GM19035 (cell line): ENCODE data around the gene SUSD1.

Source experiments
- ATAC-seq: cut with Tn5 transposase; IDR thresholded peaks from one replicate; pipeline ENCODE4 v1.9.1; 2021; ENCODE audit not compliant: unreplicated experiment

SUSD1 gene

GRCh38 chr9:112044881-112045280 lies 130.2 kb downstream of the SUSD1 start:
- no peak for ATAC-seq

- ATAC-seq = no peak
Measured at GRCh38 chr9:112044186-112044585, 130.9 kb downstream of the SUSD1 start.

- no peak for ATAC-seq
Measured at GRCh38 chr9:112043423-112043822, 131.7 kb downstream of the SUSD1 start.

GRCh38 chr9:112042769-112043168 lies 132.3 kb downstream of the SUSD1 start:
- ATAC-seq = no peak

GRCh38 chr9:112042244-112042638 lies 132.9 kb downstream of the SUSD1 start:
- ATAC-seq = no peak

- ATAC-seq = no peak
Measured at GRCh38 chr9:112041536-112042243, 133.4 kb downstream of the SUSD1 start.

GRCh38 chr9:112041199-112041535 lies 133.9 kb downstream of the SUSD1 start:
- ATAC-seq = no peak

GRCh38 chr9:112038017-112038408 lies 137.1 kb downstream of the SUSD1 start:
- ATAC-seq = no peak

- peak; percentile 45 for ATAC-seq
Measured at GRCh38 chr9:112037281-112038016, 137.6 kb downstream of the SUSD1 start.

GRCh38 chr9:112035166-112035826 lies 139.8 kb downstream of the SUSD1 start:
- no peak for ATAC-seq

- no peak for ATAC-seq
Measured at GRCh38 chr9:112034216-112034611, 140.9 kb downstream of the SUSD1 start.

- ATAC-seq = no peak
Measured at GRCh38 chr9:112033237-112034215, 141.6 kb downstream of the SUSD1 start.

- no peak for ATAC-seq
Measured at GRCh38 chr9:112032743-112033142, 142.4 kb downstream of the SUSD1 start.

- ATAC-seq = peak; percentile 58
Measured at GRCh38 chr9:112032009-112032408, 143.1 kb downstream of the SUSD1 start.

- no peak for ATAC-seq
Measured at GRCh38 chr9:112031400-112031799, 143.7 kb downstream of the SUSD1 start.

- ATAC-seq = no peak
Measured at GRCh38 chr9:112029921-112030444, 145.1 kb downstream of the SUSD1 start.

GRCh38 chr9:112028242-112029221 lies 146.6 kb downstream of the SUSD1 start:
- peak; percentile 48 for ATAC-seq

- no peak for ATAC-seq
Measured at GRCh38 chr9:112025850-112026249, 149.2 kb downstream of the SUSD1 start.

- no peak for ATAC-seq
Measured at GRCh38 chr9:112021742-112022141, 153.4 kb downstream of the SUSD1 start.
